ENCODE results near the gene PPP2R3B.

- TF ChIP-seq CTCF (IDR thresholded peaks at IDR 0.05) (no peak), POLR2A (IDR thresholded peaks at IDR 0.05) (no peak)
Measured at GRCh38 chrX:338836-339400, 47.8 kb downstream of the PPP2R3B start.
